ENCODE results near the gene DUOX1.

DUOX1 gene

GRCh38 chr15:45116482-45117307 lies 13.1 kb upstream of the DUOX1 start:
- Histone ChIP-seq H3K9me3 (ENCODE audit: insufficient read depth, low read length) (no peaks in the 10 kb centered on the region), H3K27me3 (ENCODE audit: low read depth, low read length) (no peaks in the 10 kb centered on the region), H3K9ac (ENCODE audit: low read length) (no peak overlapping the region), H3K4me3 (ENCODE audit: low read length) (no peak overlapping the region), H3K4me1 (ENCODE audit: low read length) (no peaks in the 10 kb centered on the region), H4K20me1 (ENCODE audit: insufficient read depth, low read length) (no peaks in the 10 kb centered on the region), H3K27ac (ENCODE audit: low read length) (no peak overlapping the region), H2AFZ (ENCODE audit: low read depth, low read length) (no peak overlapping the region), H3K4me2 (ENCODE audit: low read length) (no peak overlapping the region), H3K79me2 (ENCODE audit: low read length) (no peaks in the 10 kb centered on the region), H3K36me3 (replicated peaks; ENCODE audit: low read depth, low read length) (no peaks in the 10 kb centered on the region)
- no peak for TF ChIP-seq CTCF (IDR thresholded peaks at IDR 0.05; ENCODE audit: low read depth, low read length)
- no peak for TF ChIP-seq EZH2phosphoT487 (IDR thresholded peaks at IDR 0.05; ENCODE audit: low read depth)

GRCh38 chr15:45117308-45118130 lies 12.3 kb upstream of the DUOX1 start:
- Histone ChIP-seq H3K27ac (ENCODE audit: low read length) (no peak overlapping the region), H3K36me3 (replicated peaks; ENCODE audit: low read depth, low read length) (no peaks in the 10 kb centered on the region), H3K27me3 (ENCODE audit: low read depth, low read length) (no peaks in the 10 kb centered on the region), H4K20me1 (ENCODE audit: insufficient read depth, low read length) (no peaks in the 10 kb centered on the region), H3K9me3 (ENCODE audit: insufficient read depth, low read length) (no peaks in the 10 kb centered on the region), H3K4me3 (ENCODE audit: low read length) (peak overlapping the region; percentile 23), H3K4me2 (ENCODE audit: low read length) (peak overlapping the region; percentile 36), H3K79me2 (ENCODE audit: low read length) (no peaks in the 10 kb centered on the region), H2AFZ (ENCODE audit: low read depth, low read length) (no peak overlapping the region), H3K9ac (ENCODE audit: low read length) (no peak overlapping the region), H3K4me1 (ENCODE audit: low read length) (no peaks in the 10 kb centered on the region)
- no peak for TF ChIP-seq EZH2phosphoT487 (IDR thresholded peaks at IDR 0.05; ENCODE audit: low read depth)
- TF ChIP-seq CTCF (IDR thresholded peaks at IDR 0.05; ENCODE audit: low read depth, low read length) = no peak

DNA sequence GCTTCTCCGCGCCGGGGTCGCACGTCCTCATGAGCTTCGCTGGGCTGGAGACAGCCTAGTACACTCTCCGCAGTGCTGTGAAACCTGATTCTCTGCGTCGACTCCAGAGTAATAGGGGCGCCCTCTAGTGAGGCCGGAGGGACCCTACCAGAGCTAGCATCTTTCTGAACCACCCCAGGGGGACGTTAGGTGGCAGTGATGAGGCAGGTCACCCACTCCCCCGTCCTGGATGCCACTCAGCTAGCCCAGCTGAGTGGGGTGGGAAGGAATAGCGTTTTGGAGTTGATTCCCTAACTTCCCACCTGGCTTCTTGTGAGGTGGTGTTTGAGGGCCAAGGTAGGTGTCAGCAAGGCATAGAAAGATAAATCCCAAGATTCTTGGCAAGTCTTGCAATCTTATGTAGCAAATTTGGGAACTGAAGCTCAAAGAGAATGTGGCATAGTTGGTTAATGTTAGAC lies 11.6 kb upstream of the DUOX1 start:
- Histone ChIP-seq H3K27me3 (ENCODE audit: low read depth, low read length) (peaks cover 4% of the 10 kb centered on the region), H3K4me3 (ENCODE audit: low read length) (peak overlapping the region; percentile 23), H3K79me2 (ENCODE audit: low read length) (no peaks in the 10 kb centered on the region), H2AFZ (ENCODE audit: low read depth, low read length) (no peak overlapping the region), H3K9ac (ENCODE audit: low read length) (no peak overlapping the region), H3K9me3 (ENCODE audit: insufficient read depth, low read length) (no peaks in the 10 kb centered on the region), H4K20me1 (ENCODE audit: insufficient read depth, low read length) (no peaks in the 10 kb centered on the region), H3K4me1 (ENCODE audit: low read length) (no peaks in the 10 kb centered on the region), H3K4me2 (ENCODE audit: low read length) (peak overlapping the region; percentile 36), H3K27ac (ENCODE audit: low read length) (no peak overlapping the region), H3K36me3 (replicated peaks; ENCODE audit: low read depth, low read length) (no peaks in the 10 kb centered on the region)
- TF ChIP-seq EZH2phosphoT487 (IDR thresholded peaks at IDR 0.05; ENCODE audit: low read depth) (no peak), CTCF (IDR thresholded peaks at IDR 0.05; ENCODE audit: low read depth, low read length) (peak; percentile 99)

- Histone ChIP-seq H3K4me3 (ENCODE audit: low read length) (no peak overlapping the region), H3K27ac (ENCODE audit: low read length) (no peak overlapping the region), H3K4me2 (ENCODE audit: low read length) (no peak overlapping the region), H3K4me1 (ENCODE audit: low read length) (no peaks in the 10 kb centered on the region), H3K27me3 (ENCODE audit: low read depth, low read length) (peaks cover 11% of the 10 kb centered on the region), H2AFZ (ENCODE audit: low read depth, low read length) (no peak overlapping the region), H4K20me1 (ENCODE audit: insufficient read depth, low read length) (no peaks in the 10 kb centered on the region), H3K9me3 (ENCODE audit: insufficient read depth, low read length) (no peaks in the 10 kb centered on the region), H3K79me2 (ENCODE audit: low read length) (no peaks in the 10 kb centered on the region), H3K36me3 (replicated peaks; ENCODE audit: low read depth, low read length) (no peaks in the 10 kb centered on the region), H3K9ac (ENCODE audit: low read length) (no peak overlapping the region)
- TF ChIP-seq CTCF (IDR thresholded peaks at IDR 0.05; ENCODE audit: low read depth, low read length) (no peak), EZH2phosphoT487 (IDR thresholded peaks at IDR 0.05; ENCODE audit: low read depth) (no peak)
These were observed 10.8 kb upstream of the DUOX1 start for GRCh38 chr15:45118996-45119395.
